Measurements from ENCODE around the gene CD3G.
A peak's percentile ranks its signal among the peaks of the same experiment; 100 is the strongest.

CD3G gene

GRCh38 chr11:118328745-118329144 is 15.4 kb upstream of the CD3G start:
- no peak for DNase-seq

GRCh38 chr11:118334745-118335144 is 9.4 kb upstream of the CD3G start:
- no peak for DNase-seq

DNA sequence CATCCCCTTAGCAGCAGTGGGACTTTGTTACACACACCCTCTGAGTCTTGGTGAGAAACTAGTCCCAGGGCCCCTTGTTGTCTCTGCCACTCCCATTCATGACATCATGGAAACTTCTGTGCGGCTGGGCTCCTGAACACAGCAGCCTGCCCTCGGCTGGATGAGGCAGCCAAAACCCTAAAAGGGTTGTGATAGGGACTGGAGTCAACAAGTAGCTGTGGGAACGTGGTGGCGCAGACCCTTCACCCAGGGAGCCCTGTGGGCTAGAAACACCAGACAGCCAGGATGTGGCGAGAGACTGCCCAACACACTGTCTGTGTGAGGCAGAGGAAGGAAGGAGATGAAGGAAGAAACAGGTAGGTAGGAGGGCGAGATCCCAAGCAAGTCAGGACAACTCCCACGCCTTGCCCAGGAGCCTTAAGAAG is 5.5 kb upstream of the CD3G start:
- no peak for DNase-seq

- DNase-seq = no peak
Observed at GRCh38 chr11:118339281-118339961, 4.7 kb upstream of the CD3G start.

GRCh38 chr11:118340449-118340848 is 3.7 kb upstream of the CD3G start:
- no peak for DNase-seq

DNA sequence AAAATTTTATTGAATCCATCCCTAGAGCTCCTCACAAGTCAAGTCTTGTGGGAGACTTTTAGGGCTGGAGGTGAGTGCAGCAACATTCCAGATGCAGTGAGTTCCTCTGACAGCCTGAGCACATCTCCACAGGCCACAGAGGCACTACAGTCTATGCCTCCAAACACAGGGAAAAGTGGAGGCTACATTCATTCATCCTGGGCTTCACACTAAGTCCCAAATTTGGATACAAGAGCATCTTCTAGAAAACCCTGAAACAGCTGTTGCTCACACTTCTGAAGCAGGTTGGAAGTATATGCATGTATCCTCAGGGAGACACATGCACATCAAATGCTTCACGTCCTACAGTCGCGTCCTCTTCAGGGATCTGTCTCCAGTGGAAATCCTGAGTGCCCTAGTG is 2.9 kb upstream of the CD3G start:
- DNase-seq = no peak

DNA sequence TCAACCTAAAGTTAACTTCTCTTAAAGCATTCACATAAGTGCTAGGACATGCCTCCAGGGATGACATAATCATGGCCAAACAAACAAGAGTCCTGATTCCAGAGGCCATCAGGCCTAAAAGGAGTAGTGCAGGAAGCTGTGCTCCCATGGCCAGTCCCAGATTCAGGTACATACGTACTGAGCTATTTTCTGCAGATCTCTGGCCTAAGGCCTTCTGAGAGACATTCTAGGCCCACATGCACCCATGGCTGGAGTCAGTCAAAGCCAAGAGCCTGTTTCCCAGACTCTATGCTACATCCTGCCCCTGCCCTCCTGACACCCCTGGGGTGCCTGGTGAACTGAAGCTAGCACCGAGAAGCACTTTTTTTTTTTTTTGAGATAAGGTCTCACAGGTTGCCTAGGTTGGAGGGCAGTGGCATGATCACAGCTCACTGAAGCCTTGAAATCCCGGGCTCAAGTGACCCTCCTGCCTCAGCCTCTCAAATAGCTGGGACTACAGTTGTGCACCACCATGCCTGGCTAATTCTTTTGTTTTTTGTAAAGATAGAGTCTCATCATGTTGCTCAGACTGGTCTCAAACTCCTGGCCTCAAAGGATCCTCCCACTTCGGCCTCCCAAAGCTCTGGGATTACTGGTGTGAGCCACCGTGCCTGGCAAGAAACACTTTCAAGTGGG is 2.2 kb upstream of the CD3G start:
- no peak for DNase-seq

DNA sequence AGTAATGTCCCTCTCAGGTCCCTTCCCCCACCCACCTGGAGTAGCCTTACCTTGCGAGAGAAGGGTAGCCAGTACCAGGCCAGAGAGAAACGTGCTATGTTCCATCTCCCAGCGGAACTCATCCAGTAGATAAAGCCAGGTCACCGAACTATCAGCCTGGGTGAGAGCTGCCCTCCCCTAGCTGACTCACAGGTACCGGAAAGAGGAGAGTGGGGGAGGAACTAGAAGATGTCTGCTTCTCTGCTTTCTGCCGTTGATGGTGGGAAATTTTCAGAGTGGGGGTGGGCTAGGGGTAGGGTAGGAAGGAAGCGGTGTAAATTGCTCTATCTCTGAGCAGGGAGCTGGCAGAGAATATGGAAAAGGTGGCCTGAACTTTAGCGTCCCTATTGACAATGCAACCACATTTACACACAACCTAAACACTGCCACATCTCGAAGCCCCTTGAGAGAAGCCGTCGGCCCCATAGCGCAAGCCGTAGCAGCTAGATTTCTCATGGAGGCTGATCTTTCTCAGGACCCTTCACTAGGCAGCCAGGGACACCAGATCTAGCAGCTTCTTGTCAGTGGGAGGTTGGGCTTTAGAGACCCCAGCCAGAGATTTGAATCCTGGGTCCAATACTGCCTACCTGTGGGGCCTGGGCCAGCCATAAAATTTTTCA is 1.5 kb upstream of the CD3G start, which contains the start of gene CD3D:
CD3D (minus strand) TSS at position 203 of the 659 bp plus-strand sequence; CDS start at position 105, 98 bp downstream.
- DNase-seq = no peak

- no peak for DNase-seq
Observed at GRCh38 chr11:118343248-118343647, 896 bp upstream of the CD3G start.

- DNase-seq = no peak
Observed at GRCh38 chr11:118349475-118349874, 5.3 kb downstream of the CD3G start.

- no peak for DNase-seq
Observed at GRCh38 chr11:118353084-118353710, 9.1 kb downstream of the CD3G start.

DNA sequence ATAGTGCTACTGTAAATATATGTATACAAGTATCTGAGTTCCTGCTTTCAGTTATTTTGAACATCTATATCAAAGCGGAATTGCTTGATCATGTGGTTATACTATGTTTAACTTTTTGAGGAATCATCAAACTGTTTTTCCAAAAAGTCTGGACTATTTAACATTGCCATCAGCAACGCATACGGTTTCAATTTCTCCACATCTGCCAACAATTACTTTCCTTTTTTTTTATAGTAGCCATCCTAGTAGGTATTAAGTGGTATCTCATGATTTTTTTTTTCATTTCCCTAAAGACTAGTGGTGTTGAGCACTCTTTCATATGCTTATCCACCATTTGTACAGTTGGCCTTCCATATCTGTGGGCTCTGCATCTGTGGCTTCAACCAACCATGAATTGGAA is 13.9 kb downstream of the CD3G start:
- no peak for DNase-seq

DNA sequence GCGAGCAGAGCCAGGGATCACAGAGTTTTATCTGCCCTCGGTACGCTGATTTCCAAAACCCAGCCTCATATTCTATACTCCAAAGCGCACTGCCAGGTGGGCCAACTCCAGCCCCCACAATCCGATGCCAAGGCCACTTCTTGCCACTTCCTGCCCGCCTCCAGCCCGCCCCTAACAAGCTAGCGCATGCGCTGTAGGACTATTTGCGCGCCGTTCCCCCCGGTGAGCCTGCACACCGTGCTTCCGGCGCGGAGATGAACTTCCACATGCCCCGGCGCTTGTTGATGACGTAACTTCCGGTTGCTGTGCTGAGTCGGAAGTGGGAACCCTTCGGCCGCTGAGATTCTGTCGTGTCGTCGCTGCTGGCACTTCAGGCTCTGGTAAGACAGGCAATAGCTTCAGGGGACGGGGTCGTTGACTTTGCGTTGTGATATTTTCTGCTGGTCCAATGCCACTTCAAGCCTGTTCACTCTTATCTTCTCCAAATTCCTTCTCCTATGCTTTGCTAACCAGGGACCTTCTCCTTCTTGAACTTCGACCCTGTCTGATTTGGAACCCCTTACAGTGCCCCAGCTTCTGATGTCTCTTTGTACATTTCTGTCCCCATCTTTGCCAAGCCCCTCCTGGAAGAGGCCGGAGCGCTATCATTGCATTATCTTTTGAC is 15.3 kb downstream of the CD3G start, which contains the start of gene UBE4A:
UBE4A (plus strand) TSS at position 306 of the 664 bp plus-strand sequence. CDS start 5,481 bp downstream, outside the sequence.
- peak; percentile 69 for DNase-seq

- DNase-seq = no peak
Observed at GRCh38 chr11:118364956-118365615, 20.9 kb downstream of the CD3G start.

DNA sequence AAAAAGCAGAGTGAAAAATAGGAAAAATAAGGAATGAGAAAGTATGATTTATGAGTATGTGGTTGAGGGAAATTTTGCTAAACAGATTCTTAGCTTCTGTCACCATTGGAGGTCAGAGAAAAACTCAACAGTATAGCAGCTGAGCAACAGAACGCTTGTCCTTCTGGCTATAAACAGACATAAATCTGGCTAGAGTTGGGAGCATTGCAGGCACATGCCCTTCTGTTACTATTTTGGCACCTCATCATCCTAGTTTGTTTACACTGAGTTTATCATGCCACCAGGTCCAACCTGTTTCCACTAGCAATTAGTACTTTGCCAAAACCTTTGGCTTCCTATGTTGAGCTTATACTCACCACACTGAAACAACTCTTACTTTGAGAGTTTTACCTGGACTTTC is 22.1 kb downstream of the CD3G start:
- no peak for DNase-seq

DNA sequence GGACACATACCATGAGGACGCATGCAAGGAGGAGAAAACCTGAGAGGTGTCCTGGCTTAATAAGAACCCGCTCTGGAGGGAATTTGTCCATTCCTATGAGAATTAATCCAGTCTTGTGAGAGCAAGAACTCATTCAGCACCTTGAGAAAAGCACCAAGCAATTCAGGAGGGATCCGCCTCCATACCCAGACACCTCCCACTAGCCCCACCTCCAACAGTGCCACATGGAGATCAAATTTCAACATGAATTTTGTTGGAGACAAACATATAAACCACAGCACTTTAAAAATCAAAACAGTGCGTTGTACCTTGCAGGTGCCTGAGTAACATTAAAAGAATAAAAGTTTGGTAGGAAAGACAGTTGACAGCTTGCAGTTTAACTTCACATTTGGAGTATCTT is 26.6 kb downstream of the CD3G start:
- DNase-seq = no peak

DNA sequence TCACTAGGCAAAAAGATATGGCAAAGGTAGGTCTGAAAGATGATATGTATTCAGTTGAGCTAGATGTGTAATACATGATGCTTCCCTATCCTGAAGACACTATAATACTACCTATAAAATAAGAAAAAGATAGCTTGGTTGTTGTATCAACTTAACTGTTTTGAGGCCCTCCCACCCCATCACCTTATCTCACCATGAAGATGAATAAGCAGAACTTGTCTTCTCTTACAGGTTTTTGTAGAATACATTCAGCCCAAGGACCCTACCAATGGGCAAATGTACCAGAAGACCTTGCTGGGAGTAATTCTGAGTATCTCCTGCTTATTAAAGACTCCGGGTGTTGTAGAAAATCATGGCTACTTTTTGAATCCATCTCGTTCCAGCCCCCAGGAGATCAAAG is 29.1 kb downstream of the CD3G start:
- DNase-seq = no peak

GRCh38 chr11:118373871-118374270 is 29.7 kb downstream of the CD3G start:
- no peak for DNase-seq

GRCh38 chr11:118374729-118375128 is 30.6 kb downstream of the CD3G start:
- no peak for DNase-seq

DNA sequence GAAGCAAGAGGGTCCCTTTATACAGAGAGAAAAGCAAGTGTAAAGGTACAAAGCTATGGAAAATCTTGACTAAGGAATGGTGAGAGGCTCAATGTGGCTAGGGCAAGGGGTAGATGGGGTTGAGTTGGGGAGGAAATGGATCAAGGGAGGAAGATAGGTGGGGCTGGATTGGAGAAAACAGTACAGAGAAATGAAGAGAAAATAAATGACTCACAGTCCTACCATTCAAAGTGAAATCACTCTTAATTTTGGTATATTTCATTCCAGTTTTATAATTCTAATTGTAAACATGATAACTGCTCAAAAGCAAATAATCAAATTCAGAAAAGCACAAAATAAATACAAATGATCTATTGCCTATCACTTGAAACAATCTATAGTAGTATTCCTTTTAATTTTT is 31.8 kb downstream of the CD3G start:
- no peak for DNase-seq

- no peak for DNase-seq
Observed at GRCh38 chr11:118379497-118379896, 35.4 kb downstream of the CD3G start.

- DNase-seq = no peak
Observed at GRCh38 chr11:118380571-118380970, 36.4 kb downstream of the CD3G start.

All from SHP77 treated with DMSO at 0.1 percent for 48 hours (cell line).